GM18951 (cell line): Measurements from ENCODE around the gene KLK8.
"Not testable (repeated sequence)": the region's sequence is repeated elsewhere in the genome, so short reads cannot be mapped to it uniquely, and the experiment has no call there.

Experiments used
- POLR2A ChIP-seq: IDR thresholded peaks from 4 replicates; pipeline ENCODE4 v1.6.1; 2011; ENCODE audit warnings: mild to moderate bottlenecking; ENCODE audit not compliant: insufficient read length, insufficient read depth; ENCODE audit errors: extremely low read depth
- in situ Hi-C: fragments of 300-500 bp; cut with MboI; formaldehyde crosslinking; loops from one replicate; pipeline ENCODE4 v1.12.0; 2022; ENCODE audit warnings: low sequenced_read_pairs, mixed read lengths, inconsistent platforms; ENCODE audit not compliant: unreplicated experiment

The KLK8 gene

DNA sequence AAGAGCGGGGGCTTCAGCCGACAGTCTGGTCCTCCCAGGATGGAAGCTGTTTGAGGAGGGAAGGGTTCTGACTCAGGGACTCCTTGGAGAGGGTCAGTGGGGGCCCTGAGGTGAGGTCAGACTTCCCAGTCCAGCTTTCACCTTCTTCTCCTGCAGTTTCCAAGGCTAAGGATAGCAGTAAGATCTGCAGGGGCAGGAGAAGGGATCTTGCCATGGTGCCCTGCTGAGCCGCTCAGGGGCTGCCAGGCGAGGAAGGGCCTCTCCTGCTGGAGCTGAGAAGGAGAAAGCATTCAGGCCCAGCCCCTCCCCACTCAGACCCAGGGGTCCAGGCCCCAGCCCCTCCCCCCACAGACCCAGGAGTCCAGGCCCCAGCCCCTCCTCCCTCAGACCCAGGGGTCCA lies 19.2 kb downstream of the KLK8 start:
- in situ Hi-C loops: no loop called here
- TF ChIP-seq POLR2A: no peak

DNA sequence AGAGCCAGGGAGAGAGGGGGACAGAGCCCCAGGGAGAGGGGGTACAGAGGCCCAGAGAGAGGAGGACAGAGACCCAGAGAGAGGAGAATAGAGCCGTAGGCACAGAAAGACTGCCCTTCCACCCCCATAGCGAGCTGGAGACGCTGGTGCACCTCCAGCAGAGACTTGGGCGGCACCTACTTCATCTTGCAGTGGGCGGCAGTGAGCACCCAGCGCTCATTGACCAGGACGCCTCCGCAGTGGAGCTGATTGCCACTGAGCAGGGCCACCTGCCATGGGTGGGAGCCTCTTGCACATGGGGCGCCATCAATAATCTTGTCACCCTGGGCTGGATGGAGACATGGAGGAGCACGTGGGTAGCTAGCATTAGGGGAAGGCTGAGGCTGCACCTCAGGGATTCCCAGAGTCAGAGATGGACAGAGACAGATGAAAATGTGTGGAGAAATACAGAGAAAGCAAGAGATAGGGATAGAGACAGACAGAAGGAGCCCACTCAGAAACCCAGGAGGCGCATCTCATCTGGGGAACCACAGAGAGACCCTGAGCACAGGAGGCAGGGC lies 19.7 kb downstream of the KLK8 start:
- TF ChIP-seq POLR2A: no peak
- in situ Hi-C loops: no loop called here

DNA sequence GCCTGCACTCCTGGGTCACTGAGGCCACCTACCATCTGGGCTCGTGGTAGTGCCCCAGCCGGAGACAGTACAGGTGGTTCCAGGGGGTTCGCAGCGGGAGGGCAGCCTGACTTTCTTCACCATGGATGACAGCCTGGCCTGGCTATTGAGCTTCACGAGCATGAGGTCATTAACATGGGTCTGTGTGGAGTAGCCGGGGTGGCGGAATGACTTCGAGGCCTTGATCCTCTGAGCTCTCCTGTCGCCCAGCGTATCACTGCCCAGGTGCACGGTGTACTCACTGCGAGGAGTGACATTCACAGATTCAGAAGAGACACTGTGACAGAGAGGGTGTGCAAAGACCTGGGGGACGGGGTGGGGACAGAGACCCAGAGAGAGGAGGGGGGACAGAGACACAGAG lies 21.2 kb downstream of the KLK8 start:
- in situ Hi-C loops: no loop called here
- no peak for TF ChIP-seq POLR2A

DNA sequence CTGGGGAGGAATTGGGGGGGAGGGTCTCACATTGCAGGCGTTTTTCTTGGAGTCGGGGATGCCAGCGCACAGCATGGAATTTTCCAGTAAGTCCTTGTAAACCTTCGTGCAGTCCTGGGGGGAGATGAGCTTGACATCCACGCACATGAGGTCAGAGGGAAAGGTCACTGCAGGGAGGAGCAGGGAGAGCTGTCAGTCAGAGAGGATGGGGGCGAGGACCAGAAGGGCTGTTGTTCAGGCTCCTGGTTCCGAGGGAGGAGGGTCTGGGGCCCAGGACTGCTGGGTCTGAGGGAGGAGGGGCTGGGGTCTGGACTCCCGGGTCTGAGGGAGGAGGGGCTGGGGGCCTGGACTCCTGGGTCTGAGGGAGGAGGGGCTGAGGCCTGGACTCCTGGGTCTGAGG lies 21.6 kb downstream of the KLK8 start:
- TF ChIP-seq POLR2A: no peak
- in situ Hi-C loops: no loop called here

DNA sequence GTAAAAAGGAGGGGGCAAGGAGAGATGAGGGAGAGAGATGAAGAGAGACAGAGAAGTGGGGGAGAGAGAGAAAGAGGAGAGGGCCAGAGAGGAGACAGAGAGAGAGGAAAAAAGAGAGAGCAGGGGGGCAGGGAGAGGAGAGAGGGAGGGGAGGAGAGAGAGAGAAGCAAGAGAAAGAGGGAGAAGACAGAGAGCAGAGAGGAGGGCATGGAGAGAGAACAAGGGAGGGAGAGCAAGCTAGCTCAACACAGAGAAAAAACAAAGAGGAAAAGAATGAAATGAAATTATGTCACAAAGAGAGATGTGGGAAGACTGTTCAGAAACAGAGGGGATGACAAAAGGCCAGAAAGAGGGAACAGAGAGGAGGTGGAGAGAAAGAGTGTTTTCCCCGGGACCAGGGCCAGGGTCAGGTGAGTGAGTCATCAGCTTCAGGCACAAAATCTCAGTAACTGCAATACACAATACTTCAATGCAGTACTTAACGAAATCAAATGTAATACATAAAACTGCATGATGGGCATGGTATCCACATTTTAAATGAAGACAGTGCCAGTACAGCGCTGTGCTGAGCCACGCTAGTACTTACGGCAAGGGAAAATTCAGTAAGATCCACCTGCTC lies 22.5 kb downstream of the KLK8 start:
- no peak for TF ChIP-seq POLR2A
- in situ Hi-C loops: no loop called here

DNA sequence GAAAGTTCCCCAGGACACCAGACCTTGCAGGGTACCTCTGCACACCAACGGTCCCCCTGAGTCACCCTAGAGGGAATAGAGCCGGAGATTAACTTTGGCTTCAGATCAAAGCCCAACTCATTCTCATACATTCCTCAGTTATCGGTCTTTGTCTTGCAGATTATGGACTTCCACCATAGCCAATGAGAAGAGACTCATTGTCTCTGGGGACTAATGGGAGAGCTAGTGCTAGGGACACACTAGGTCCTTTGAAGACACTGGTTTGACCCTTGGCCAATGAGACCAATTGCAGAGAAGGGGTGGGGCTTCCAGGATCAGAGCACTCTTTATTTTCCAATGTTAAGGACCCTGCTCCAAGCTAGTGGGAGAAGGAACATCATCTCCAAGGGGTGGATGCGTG lies 23.8 kb downstream of the KLK8 start:
- in situ Hi-C loops: no loop called here
- TF ChIP-seq POLR2A: no peak

DNA sequence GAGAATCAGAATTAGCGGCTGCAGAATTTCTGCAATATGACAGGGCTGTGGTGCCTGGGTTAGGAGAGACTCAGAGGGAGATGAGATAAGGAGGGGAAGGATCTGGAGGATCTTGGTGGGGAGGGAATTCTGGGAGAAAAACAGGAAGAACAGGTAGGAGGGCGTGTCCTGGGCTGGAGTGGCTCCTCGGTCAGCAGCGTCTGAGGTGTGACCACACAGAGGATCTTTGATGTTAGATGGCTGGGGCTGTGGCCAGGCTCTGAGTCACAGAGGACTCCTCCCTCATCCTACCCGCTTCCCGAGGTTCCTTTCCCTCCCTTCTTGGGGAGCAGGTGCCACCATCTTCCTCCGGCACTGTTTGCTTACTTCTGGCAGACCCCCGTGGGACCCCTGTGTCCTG lies 25.6 kb downstream of the KLK8 start:
- in situ Hi-C loops: no loop called here
- no peak for TF ChIP-seq POLR2A

DNA sequence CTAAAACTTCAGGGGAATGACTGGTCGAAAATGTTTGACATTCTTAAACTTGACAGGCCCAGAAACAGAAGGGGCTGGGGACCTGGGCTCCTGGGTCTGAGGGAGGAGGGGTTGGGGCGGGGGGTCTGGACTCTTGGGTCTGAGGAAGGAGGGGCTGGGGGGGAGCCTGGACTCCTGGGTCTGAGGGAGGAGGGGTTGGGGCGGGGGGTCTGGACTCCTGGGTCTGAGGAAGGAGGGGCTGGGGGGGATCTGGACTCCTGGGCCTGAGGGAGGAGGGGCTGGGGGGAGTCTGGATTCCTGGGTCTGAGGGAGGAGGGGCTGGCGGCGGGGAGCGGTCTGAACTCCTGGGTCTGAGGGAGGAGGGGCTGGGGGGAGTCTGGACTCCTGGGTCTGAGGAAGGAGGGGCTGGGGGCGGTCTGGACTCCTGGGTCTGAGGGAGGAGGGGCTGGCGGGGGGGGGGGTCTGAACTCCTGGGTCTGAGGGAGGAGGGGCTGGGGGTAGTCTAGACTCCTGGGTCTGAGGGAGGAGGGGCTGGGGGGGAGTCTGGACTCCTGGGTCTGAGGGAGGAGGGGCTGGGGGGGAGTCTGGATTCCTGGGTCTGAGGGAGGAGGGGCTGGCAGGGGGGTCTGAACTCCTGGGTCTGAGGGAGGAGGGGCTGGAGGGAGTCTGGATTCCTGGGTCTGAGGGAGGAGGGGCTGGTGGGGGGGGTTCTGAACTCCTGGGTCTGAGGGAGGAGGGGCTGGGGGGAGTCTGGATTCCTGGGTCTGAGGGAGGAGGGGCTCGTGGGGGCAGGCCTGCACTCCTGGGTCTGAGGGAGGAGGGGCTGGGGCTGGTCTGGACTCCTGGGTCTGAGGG lies 26.5 kb downstream of the KLK8 start:
- TF ChIP-seq POLR2A: no peak
- in situ Hi-C loops: no loop called here

DNA sequence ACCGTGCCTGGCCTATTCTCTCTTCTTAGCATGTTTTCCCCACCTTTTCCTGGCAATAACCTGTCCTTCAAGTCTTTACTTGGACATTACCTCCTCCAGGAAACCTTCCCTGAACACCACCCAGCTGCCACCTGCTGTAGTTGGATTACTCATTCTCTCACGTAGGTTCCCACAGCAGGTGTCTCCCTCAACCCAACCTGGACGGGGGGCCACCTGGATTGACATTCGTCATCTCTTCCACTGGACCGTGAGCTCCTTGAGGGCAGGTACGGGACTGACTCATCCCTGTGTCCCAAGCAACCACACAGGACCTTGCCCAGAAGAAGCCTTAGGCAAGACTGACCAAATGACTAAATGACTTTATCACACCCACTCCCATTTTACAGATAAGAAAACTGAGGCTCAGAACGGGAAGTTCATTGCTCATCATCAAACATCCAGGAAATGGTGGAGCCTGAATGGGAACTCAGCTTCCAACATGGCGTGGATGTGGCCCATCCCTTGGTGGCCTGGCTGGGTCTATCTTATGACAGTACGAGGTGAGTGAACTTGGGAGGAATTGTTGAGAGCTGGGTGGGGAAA lies 28.5 kb downstream of the KLK8 start:
- in situ Hi-C loops: no loop called here
- TF ChIP-seq POLR2A: no peak

DNA sequence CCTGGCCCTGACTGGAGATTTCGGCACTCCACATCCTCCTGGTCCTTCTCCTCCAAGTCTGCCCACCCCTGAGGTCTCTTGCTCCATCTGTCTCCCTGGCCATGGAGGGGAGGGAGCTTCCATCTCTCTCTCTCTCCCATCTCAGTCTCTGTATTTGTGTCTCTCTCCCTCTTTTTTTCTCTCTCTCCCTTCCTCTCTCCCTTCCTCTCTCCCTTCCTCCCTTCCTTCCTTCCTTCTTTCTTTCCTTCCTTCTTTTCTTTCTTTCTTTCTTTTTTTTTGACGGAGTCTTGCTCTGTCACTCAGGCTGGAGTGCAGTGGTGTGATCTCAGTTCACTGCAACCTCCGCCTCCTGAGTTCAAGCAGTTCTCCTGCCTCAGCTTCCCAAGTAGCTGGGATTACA lies 31.6 kb downstream of the KLK8 start:
- in situ Hi-C loops: not testable (repeated sequence)

DNA sequence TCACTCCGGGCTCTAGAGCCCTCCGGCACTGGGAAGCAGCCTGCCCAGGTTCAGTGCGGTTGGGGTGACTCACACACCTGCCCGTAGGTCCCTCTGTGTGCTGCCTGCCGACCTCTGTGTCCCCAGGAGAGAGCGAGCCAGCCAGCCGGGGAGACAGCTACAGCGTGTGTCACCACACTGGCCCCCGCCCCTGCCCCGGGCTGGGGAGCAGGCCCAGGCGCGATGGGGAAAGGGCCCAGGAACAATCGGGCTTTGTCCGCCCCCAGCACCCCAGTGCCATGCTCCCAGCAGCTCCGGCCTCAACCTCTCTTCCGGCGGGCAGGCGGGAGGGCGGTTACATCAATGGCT lies 32.0 kb downstream of the KLK8 start, which contains the start of gene KLK6:
Gene KLK6, minus strand, starts transcription at position 179 of the 348 bp plus-strand sequence. CDS start 1,487 bp downstream, outside the sequence.
- no peak for TF ChIP-seq POLR2A
- in situ Hi-C loops: no loop called here

DNA sequence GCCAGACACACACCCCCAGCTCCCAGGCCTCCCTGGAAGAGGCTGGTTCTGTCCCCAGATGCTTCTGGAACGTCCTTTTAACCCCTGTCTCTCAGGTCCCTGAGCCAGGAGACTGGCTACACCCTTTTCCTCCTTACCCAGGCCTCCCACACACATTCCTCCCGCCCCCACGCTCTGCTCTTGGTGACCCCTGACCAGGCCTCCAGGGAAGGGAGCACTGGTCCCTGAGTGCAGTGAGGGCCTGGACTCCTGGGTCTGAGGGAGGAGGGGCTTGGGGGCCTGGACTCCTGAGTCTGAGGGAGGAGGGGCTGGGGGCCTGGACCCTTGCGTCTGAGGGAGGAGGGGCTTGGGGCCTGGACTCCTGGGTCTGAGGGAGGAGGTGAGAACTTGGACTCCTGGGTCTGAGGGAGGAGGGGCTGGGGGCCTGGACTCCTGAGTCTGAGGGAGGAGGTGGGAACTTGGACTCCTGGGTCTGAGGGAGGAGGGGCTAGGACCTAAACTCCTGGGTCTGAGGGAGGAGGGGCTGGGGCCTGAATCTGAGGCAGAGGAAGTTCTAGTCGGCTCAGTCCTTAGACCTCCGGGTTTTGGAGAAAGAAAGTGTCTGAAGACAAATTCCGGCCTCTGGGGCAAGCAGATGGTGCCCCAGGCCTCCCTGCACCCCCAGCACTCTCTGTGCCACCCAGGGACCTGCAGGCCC lies 32.5 kb downstream of the KLK8 start:
- no peak for TF ChIP-seq POLR2A
- in situ Hi-C loops: no loop called here

DNA sequence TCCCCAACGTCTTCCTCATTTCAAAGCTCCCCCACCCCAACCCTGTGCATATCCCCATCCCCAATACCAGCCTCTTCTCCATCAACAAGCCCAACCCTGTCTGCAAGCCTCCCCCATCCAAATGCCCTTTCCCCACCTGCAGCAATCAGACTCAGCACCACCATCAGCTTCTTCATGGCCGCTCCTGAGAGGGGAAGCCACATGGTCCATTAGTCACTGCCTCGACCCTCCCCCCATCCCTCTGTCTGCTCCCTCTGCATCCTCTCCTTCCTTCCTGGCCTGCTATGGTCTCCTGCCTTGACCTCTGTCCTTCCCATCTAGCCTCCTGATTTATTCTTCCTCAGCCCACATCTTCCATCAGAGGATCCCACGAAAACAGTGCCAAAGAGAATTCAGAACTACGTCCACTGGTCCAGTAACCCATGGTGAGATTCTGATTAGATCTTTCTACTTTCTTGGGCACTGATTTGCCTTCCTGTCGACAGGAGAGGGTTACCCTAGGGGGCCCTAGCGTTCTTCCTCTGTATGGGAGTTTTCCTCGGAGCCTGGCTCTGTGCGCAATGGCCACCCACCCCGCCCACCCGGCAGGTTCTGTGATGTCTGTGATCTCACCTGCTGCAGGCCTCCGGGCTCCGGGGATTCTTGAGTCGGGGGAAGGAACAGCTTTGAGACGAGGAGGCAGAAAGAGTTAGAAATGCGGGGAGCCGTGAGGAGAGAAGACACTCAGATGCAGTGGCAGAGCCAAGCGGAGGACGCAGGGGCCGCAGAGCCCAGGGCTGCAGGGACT lies 33.3 kb downstream of the KLK8 start:
- no peak for TF ChIP-seq POLR2A
- in situ Hi-C loops: no loop called here

DNA sequence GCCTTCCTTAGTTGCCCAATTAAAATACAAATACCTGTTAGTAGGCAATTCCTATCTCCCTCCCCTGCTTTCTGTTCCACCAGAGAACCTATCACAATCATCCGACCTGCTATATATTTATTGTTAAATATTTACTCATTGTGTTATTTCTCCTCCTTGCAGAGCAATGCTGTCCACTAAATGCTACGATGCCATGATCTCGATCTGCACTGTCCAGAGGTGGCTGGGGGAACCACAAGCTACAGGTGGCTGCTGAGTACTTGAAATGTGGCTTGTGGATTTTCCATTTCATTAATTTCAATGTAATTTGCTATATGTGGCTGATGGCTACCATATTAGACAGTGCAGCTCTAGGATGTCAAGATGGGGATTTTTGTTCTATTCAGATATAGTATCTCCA lies 37.1 kb downstream of the KLK8 start:
- in situ Hi-C loops: no loop called here

More for the DNA sequence above, 37.1 kb downstream of the KLK8 start:
- TF ChIP-seq POLR2A: no peak
